ENCODE data around the gene FARP1. TPM values are rescaled to one million over a fixed set of nuclear protein-coding genes. Genes with fewer than 3 reads are reported as not detected.

The FARP1 gene
- polyA plus RNA-seq, 1 of the 3 experiments (the other 2 are of a cell fraction) = 12.0 TPM

DNA sequence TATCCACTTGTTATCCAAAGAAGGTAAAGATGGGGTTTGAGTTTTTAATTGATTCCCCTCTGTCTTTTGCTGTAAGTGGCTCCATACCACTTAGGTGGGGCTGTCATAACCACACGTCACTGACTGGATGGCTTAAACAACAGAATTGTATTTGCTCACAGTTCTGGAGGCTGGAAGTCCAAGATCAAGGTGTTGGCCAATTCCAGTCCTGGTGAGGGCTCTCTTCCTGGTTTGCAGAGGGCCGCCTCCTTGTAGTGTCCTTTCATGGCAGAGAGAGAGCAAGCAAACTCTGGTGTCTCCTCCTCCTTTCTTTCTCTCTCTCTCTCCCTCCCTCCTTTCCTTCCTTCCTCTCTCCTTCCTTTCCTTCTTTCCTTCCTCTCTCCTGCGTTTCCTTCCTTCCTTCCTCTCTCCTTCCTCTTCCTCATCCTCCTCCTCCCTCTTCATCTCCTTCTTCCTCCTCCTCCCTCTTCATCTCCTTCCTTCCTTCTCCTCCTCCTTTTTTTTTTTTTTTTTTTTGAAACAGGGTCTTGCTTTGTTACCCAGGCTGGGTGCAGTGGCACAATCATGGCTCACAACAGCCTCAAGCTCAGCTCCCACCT lies 174.8 kb downstream of the FARP1 start:
- Histone ChIP-seq H3F3A (replicated peaks; ENCODE audit: insufficient read depth) (no peaks in the 10 kb centered on the region), H4K20me1 (ENCODE audit: insufficient read depth) (no peaks in the 10 kb centered on the region), H2AFZ (ENCODE audit: low read depth) (no peak overlapping the region), H3K4me3 (ENCODE audit: low read depth in 2 of 2, low read length in 1 of 2) (no peak overlapping the region), H3K9me3 (no peaks in the 10 kb centered on the region), H3K4me2 (no peak overlapping the region), H3K36me3 (replicated peaks in 1 of 2; ENCODE audit: control insufficient read depth in 1 of 2, insufficient read depth in 2 of 2, low read length in 1 of 2) (no peaks in the 10 kb centered on the region), H3K4me1 (ENCODE audit: control insufficient read depth in 1 of 2, insufficient read depth in 2 of 2, low read depth in 1 of 2, low read length in 1 of 2) (no peaks in the 10 kb centered on the region), H3K9me2 (no peaks in the 10 kb centered on the region), H3K9ac (no peak overlapping the region), H3K79me2 (ENCODE audit: insufficient read depth) (no peaks in the 10 kb centered on the region; the same call in 1 of the 2 replicates), H3K27ac (ENCODE audit: low read depth in 2 of 2, low read length in 1 of 2) (no peak overlapping the region), H3K27me3 (ENCODE audit: insufficient read depth) (no peaks in the 10 kb centered on the region)
- ChIA-PET POLR2A (interaction anchor here (0.6 kb wide), 1 partner anchor 504 kb away, joined by 3 read pairs; no protein-coding TSS in a partner anchor), CTCF (interaction anchor here (1.3 kb wide), 1 partner anchor 10 kb away, joined by 4 read pairs; no protein-coding TSS in a partner anchor)
- 98% methylated on average over 3 of the region's 3 CpGs for WGBS (ENCODE audit: low lambda C conversion rate)
- DNase-seq = no peak
- TF ChIP-seq, protein P1, sequence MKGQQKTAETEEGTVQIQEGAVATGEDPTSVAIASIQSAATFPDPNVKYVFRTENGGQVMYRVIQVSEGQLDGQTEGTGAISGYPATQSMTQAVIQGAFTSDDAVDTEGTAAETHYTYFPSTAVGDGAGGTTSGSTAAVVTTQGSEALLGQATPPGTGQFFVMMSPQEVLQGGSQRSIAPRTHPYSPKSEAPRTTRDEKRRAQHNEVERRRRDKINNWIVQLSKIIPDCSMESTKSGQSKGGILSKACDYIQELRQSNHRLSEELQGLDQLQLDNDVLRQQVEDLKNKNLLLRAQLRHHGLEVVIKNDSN (IDR thresholded peaks at IDR 0.05; ENCODE audit: borderline replicate concordance, low read depth) = no peak
- TF ChIP-seq GABPA (IDR thresholded peaks at IDR 0.05; ENCODE audit: low read depth) (no peak), EZH2phosphoT487 (IDR thresholded peaks at IDR 0.05; ENCODE audit: borderline replicate concordance, low read depth) (no peak), TCF12 (IDR thresholded peaks at IDR 0.05) (no peak), NFIC (IDR thresholded peaks at IDR 0.05; ENCODE audit: borderline replicate concordance) (no peak), MXI1 (IDR thresholded peaks at IDR 0.05; ENCODE audit: low read depth, low read length) (no peak), RAD21 (IDR thresholded peaks at IDR 0.05; ENCODE audit: low read length) (no peak), CHD2 (IDR thresholded peaks at IDR 0.05; ENCODE audit: low read length, partially characterized antibody) (no peak), SMC3 (IDR thresholded peaks at IDR 0.05; ENCODE audit: low read depth, low read length) (no peak), GATA2 (CRISPR knock-in tag; IDR thresholded peaks at IDR 0.05) (no peak), EP300 (IDR thresholded peaks at IDR 0.05; ENCODE audit: borderline replicate concordance in 1 of 2, low read depth in 1 of 2, low read length in 1 of 2) (no peak), RXRA (IDR thresholded peaks at IDR 0.05; ENCODE audit: borderline replicate concordance, low read depth) (no peak), ELF1 (IDR thresholded peaks at IDR 0.05) (no peak), FOXJ3 (CRISPR knock-in tag; IDR thresholded peaks at IDR 0.05) (no peak), NRF1 (IDR thresholded peaks at IDR 0.05; ENCODE audit: low read depth, low read length) (no peak), FOXM1 (IDR thresholded peaks at IDR 0.05; ENCODE audit: low read depth) (no peak), TAF1 (IDR thresholded peaks at IDR 0.05; ENCODE audit: borderline replicate concordance, low read depth, low read length) (no peak)
- TF ChIP-seq, protein P2, sequence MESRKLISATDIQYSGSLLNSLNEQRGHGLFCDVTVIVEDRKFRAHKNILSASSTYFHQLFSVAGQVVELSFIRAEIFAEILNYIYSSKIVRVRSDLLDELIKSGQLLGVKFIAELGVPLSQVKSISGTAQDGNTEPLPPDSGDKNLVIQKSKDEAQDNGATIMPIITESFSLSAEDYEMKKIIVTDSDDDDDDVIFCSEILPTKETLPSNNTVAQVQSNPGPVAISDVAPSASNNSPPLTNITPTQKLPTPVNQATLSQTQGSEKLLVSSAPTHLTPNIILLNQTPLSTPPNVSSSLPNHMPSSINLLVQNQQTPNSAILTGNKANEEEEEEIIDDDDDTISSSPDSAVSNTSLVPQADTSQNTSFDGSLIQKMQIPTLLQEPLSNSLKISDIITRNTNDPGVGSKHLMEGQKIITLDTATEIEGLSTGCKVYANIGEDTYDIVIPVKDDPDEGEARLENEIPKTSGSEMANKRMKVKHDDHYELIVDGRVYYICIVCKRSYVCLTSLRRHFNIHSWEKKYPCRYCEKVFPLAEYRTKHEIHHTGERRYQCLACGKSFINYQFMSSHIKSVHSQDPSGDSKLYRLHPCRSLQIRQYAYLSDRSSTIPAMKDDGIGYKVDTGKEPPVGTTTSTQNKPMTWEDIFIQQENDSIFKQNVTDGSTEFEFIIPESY (IDR thresholded peaks at IDR 0.05; ENCODE audit: borderline replicate concordance, low read depth) = no peak
- TF ChIP-seq, protein P3, sequence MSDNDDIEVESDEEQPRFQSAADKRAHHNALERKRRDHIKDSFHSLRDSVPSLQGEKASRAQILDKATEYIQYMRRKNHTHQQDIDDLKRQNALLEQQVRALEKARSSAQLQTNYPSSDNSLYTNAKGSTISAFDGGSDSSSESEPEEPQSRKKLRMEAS (IDR thresholded peaks at IDR 0.05; ENCODE audit: low read depth) = no peak
